ENCODE measurements around the gene PRG2.

The PRG2 gene, protein sequence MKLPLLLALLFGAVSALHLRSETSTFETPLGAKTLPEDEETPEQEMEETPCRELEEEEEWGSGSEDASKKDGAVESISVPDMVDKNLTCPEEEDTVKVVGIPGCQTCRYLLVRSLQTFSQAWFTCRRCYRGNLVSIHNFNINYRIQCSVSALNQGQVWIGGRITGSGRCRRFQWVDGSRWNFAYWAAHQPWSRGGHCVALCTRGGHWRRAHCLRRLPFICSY

DNA sequence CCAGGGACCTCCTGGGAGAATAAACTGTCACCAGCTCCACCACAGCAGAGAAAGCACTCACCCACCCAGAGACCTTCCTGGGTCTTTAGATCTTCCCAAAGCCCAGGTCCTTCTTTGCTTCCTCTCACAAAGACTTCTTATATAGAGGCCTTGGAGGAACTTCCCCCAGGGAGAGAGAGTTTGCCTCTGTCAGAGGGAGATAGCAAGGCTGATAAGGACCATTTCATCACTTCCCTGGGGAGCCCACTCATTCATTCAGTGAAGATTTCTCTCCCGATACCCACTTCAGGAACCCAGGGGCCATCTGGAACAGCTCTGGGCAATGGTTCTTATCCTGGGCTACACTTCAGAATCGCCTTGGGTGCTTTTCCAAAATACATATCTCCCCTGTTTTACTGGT lies at the start of gene PRG2:
Gene PRG2, minus strand, starts transcription at position 116 of the 400 bp plus-strand sequence. CDS start 706 bp downstream, outside the sequence.
- DNase-seq (ENCODE audit: low read depth in 3 of 3) = no peak

DNA sequence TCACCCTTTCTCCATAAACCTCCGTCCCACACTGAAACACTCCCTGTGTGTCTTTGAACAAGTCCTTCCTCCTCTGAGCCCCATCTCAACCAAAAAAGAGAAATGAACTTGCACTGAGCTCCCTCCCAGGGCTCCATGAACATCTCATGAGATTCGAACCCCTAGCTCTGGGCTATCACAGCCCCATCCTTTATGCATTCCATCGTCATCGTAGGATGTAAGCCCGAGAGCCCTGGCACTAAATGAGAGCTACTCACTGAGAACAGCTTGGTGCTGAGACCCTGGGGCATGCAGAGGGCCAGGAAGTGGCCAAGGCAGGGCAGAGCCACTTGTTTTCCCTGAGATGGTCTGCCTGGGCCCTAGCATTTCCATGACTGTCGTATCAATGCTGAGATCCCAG lies 49.3 kb upstream of the PRG2 start:
- no peak for DNase-seq (ENCODE audit: low read depth in 3 of 3)

DNA sequence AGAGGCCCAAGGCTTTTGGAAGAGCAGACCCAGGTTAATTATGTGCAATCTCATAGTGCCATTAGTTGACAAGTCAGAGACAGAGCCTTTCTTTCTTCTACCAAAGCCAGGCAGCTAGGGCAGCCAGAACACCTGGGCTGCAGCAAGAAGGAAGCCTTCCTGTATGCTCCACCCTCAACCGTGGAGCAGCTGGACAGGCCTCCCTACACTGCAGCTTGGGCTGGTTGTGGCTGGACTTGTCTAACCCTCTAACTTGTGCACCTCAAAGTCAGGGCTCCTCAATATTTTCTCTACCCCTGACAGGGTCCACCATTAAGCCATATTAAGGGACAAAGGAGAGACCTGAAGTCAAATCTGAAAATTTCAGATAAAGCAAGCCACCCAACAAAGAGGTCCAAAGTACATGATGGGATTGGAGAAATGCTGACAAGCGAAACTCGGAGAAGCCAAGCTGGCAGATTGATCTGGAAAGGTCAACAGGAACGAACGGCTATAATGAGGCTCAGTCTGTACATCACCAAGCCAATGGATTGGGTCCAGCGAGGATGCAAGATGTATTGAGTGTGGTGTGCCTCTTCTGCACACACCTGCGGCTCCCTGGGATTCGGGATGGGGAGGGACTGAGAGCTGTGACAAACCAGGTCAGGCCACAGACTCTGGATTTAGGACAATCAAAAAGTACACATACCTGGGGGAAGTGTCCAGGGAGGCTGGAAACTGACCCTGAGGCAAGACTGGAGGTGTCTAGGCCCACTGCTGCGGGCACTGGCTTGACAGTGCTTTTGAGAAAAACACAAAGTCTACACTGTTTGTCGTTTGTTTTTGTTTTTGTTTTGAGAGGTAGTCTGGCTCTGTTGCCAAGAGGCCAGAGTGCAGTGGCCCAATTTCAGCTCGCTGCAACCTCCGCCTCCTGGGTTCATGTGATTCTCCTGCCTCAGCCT lies 48.2 kb upstream of the PRG2 start:
- no peak for DNase-seq (ENCODE audit: low read depth in 3 of 3)

DNA sequence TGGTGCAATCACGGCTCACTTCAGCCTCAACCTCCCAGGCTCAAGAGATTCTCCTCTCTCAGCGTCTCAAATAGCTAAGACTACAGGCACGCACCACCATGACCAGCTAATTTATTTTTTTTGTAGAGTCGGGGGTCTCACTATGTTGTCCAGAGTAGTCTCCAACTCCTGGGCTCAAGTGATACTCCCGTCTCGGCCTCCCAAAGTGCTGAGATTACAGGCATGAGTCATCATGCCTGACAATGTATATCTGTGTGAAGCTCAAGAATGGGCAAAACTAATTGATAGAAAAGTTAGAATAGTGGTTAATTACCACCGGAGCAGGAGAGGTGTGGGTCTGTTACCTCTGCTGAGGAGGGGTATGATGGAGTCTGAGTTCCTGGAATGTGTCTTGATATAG lies 45.6 kb upstream of the PRG2 start:
- no peak for DNase-seq (ENCODE audit: low read depth in 3 of 3)

DNA sequence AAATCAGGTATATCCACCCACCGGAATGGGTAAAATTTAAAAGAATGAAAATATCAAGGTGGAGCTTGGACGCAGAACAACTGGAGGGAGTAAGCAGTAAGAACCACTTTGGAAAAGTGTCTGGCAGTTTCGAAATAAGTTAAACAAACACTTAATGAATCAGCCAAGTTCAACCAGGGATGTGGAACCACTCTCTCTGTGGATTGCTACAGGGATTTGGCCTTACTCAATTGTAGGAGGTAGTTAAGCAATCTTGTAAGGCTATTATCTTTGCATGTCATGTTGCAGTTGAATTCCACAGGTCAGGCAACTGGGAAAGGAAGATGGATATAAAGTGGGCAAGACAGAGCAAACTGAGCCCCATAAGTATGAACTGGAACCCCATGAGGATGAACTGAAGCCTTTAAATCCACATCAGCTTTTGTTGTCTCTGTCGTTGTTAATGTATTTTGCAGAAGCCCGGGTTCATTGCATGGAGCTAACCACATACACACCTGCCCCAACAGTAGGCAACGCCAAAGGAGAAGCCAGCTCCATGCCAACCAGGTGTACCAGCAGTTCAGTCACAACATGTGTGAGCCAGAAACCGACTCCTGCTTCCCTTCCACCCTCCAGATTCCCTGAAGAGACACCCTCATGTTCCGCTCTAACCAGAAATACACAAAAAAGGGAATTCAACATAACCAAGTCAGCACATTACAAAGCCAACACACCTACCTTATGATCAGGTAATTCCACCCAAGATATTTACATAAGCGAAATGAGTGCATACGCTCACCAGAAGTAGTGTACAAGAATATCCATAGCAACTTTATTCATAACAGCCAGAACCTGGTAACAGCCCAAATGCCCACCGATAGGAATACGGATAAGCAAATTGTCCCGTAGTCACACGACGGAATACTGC lies 44.4 kb upstream of the PRG2 start:
- no peak for DNase-seq (ENCODE audit: low read depth in 3 of 3)

DNA sequence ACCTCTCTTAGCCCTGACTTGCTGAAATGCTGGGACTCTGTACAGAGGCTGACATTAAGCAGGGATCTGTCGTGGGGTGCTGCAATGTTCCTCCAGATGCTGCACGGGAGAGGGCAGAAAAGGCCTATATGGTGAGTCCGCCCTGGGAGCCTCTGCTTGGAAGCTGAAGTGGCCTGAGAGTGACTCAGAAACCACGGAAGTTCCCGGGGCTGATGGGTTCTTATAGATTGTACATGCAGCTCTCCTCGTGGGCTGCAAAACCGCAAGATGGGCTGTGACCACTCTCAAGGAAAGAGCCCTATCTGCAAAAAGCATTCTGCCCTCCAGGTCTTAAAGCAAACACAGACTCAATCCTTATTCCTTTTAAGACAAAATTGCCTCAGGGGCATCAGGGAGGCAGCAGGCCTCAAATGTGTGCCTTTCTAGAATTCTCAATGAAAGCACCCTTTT lies 42.3 kb upstream of the PRG2 start:
- peak in 1 of 3 donors; percentile 7 for DNase-seq (ENCODE audit: low read depth in 3 of 3)

DNA sequence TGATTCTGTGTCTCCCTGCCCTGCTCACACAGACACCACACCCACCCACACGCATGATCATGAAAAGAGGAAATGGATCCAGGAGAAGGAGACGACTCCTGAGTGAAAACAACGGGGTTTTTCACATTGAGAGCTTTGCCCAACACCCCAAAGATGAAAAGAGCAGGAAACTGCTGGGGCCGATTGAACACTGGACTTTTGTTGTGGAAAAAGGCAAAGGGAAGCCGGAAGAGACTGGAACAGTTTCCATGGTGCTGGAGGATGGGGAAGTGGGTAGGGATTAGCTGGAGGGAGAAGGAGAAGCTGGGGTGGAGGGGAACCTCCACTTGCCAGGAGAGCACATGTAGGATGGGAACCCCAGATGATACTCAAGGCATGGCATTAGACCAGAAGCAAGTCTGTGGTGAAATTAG lies 41.7 kb upstream of the PRG2 start:
- DNase-seq (ENCODE audit: low read depth in 3 of 3) = no peak

DNA sequence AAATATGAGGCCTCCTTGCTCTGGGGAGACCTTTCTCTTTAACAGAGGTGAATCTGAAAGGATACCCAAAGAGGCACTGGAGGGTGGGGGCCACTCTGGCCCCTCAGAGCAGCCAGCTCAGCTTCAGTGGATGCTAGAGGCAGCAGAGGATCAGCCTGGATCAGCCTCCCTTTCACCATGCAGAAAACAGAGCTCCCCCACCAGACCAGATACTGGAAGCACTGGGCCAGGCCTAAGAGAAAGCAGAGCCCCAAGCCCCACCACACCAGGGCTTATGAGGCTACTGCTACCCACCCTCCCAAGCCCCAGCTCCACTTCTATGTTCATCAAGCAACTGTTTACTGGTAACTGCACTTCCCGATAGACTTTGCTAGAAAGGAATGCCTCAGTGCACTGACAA lies 40.5 kb upstream of the PRG2 start:
- DNase-seq (ENCODE audit: low read depth in 3 of 3) = no peak

DNA sequence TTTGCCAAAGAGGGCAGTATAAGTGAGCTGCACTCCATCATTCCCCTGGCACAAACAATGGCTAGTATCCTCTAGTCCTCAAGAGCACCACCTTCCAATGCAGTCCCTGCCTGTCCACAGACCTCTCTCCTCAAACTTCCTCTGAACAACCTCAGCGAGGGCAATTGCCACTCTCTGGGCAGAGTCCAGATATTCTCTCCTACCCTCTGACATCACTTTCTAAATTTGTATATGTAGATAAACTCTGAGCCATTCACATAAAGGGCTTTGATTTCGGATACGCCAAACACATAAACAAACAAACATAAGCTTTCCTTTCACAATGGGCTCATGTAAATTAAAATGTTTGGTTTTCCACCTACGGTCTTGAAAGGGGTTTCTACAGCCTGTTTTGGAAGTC lies 39.5 kb upstream of the PRG2 start:
- no peak for DNase-seq (ENCODE audit: low read depth in 3 of 3)

DNA sequence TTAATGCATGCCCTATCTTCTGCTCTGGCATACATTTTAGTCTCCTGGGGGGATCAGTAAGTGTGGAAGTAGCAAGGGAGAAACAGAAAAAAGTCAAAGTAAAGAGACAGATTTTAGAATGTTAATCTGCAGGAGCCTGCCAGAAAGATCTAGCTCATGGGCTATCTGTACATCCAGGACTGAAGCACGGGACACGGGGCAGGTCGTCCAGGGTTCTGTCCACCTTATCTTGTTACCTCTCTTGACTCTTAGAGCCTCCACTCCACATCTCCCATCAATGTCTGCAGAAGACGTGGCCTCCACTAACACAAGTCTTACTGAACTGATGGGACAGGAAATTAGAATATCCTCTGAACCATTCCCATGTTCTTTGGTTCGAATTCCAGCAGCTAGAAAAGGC lies 38.2 kb upstream of the PRG2 start:
- no peak for DNase-seq (ENCODE audit: low read depth in 3 of 3)

DNA sequence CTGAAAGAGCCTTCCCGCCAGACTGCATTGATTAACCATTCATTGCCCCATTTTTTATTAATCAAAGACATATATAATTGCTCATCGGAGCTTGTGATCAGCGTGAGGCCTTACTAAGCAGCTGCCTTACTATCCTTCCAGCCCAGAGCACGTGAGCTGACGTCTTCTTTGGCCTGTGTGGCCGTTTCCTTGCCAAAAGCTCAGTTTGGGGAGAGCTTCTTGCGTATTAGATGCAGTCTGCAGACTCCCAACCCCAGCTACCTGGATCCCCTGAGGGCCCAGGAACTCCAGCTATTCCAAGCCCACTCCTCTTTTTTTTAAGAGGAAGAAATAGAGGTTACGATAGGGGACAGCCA lies 37.3 kb upstream of the PRG2 start:
- DNase-seq (ENCODE audit: low read depth in 3 of 3) = no peak

DNA sequence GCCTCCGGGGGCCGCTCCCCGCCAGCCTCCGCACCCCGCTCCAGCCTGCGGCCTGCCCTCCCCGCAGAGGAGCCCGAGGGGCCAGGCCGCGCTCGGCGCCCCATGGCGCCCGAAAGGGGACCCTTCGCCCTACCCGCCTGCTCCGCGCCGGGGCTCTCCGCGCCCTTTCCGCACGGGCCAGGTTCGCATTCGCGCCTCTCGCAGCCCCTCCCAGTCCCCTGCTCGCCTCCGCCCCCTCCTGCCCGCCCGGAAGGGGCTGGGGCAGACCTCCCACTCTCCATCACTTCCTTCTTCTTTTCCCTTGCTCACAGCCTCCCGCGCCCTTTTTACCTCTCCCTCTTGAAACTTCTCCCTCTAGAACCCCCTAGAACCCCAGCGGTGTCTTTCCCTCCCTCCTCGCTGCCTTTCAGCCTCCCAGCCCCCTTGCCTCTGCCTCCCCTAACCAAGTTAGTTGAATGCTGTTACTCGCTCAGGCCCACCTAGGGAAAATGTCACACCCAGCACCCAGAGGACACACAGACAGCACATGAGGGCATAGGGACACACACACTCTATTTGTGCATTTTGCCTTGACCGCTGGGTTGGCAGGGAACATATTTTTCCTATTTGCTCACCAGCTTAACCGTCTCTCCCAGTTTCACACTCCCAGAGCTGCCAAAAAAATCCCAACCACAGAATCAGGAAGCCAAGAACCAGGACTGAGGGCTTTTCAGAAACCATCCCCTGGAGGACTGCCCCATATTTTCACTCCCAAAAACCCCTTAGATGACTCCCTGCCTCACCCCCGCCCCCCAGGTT lies 36.7 kb upstream of the PRG2 start, which contains the start of gene SLC43A3:
Gene SLC43A3, minus strand, starts transcription at position 193 of the 798 bp plus-strand sequence. CDS start 949 bp downstream, outside the sequence.
- DNase-seq (ENCODE audit: low read depth in 3 of 3) = peak; percentile 64 to 85 (median 72)

DNA sequence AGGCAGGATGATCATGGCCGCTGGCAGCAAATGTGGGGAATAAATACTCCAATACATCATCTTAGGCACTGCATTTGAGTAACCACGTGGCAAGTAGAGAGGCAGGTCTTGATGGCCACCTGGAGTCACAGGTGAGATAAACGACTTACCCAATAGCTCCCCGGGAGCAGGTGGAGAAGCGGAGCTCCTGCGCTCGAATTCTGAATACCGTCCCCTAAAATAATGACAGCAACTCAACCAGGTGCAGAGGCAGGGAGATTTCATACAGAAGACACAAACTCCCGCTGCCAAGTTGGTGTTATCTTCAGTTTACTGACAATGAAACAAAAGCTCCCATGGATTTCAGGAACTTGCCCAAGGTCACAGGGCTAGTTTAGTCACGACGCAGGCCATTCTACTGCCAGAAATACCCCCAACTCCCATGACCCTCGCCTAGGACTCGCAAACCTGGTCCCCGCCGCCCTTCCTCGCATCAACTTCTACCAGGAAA lies 36.0 kb upstream of the PRG2 start:
- no peak for DNase-seq (ENCODE audit: low read depth in 3 of 3)

DNA sequence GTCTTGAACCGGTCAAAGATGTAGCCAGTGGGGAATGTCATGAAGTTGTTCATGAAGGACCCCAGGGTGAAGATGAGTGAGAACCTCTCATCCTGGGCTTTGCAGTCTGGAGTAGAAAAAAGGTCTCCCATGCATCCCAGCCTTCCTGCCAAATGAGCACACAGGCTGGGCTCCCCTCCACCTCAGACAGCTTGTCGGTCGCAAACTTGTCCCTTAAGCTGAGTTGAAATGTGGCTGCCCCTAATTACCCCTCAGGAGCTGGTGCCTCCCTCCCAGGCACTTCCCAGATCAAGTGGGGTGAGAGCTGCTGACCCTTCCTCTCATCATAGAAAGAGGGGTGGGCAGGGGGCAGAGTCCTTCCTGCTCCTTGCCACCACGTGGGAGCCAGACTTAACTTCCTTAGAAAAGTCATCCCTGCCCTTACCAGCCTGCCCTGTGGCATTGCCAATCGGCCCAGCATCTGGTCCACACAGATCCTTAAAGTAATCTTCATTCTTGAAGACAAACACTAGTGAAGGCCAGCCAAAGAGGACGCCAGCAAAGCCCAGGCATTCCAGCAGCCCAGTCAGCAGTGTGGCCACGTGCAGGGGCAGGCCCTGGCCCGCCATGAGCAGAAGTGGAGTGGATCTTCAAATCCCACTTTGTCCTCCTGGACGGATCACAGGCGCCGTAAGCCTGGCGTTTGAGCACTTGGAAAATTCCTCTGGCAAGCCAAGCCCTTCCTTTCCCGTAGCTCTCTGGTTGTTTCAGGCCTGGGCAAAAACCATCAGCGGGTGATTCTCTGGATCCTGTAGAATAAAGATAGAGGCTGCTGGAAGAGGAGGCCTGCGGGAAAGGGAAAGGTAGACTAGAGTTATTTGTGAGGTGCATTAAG lies 35.4 kb upstream of the PRG2 start:
- DNase-seq (ENCODE audit: low read depth in 3 of 3) = no peak

DNA sequence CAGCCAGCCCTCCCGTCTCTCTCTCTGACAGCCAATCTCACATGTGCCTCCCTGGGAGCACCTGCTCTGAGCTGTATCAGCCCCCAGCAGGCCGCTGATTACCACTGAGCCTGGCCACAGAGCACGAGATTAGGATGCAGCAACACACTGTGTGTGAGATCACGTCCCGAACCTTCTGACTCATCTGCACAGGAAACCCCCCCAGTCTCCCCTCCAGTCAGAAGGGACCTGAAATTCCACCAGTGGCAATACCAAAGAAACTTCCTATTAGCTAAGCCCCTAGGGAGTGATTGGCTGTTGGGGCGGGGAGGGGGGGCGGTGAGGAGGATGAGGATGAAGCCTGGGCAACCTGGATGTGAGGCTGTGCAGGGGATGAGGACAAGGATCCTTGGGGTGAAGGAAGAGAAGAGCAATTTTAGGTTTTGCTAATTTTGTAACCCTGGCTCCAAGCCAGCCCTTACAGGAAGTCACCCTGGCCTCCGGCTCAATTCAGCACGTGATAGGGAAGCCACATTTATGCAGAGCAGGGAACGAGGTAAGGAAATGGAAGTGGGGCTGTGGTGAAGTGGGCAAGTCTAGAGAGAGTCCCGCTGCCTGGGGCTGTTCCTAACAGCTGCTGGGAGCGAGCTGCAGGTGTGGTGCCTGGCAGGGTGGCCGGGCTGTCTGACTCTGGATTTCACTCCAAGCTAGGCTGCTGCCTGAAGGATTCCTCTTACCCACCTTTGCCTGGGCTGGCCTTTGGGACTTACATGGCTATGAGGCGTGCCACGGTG lies 34.5 kb upstream of the PRG2 start:
- peak; percentile 79 to 91 (median 81) for DNase-seq (ENCODE audit: low read depth in 3 of 3)

DNA sequence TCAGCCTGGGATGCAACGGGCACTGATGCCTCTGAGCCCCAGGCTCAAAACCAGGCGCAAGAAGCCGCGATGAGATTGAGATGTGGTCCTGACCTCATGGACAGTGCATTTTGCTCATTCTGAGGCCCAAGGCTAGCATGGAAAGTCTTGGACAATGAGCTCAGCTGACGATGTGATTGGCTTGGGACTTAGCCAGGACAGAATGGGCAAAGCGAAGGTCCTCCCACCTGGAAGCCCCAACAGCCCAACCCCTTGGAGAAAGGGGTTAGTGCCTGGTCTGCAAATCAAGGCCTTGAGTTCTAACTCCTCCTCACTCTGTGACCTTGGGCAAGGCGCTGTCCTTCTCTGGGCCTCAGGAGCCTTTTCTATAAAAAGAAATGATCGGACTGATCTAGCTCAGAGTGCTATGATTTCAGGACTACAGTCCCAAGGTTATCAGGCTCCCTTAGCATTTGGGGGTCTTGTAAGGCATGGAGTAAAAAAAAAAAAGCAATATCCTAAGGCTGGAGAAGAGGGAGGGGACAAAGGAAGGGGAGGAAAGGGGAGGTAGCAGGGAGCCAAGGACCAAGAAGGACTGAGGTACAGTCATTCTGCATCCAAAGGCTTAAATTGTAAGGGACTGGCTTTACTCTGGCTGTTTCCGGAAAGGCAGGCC lies 33.8 kb upstream of the PRG2 start:
- DNase-seq (ENCODE audit: low read depth in 3 of 3) = no peak

DNA sequence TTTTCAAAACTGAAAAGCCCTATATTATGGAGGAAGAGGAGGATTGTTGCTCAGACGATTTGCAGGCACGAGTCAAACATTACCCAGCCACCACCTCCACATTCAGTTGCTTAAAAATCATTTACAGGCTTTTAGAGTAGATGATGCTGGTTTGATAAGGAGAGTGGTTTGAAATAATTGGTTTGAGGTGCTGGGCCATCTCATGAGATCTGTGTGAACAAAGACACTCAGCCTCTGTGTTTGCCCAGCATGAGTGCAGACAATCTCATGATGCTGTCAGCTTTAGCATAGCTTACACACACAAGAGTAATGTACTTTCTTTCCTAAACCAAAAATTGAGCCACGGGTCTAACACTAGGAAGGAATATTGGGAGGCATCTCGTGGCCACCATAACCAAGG lies 32.2 kb upstream of the PRG2 start:
- DNase-seq (ENCODE audit: low read depth in 3 of 3) = no peak

DNA sequence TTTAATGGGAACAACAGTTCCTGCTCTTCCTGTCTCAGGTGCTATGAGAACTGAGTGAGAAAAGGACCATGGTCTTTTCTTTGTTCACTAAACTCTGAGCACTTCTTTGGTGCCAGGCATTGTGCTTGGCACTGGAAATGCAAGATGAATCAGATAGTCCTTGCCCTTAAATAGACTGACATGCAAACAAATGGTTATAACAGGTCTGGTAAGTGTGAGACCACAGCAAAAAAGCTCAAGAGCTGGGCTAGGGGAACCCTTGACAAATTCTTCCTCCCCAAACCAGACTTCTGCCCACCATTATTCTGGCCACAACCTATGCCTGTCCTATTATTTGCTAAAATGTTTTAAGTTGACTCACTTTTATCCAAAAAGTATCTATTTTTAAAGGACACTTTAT lies 31.4 kb upstream of the PRG2 start:
- no peak for DNase-seq (ENCODE audit: low read depth in 3 of 3)

DNA sequence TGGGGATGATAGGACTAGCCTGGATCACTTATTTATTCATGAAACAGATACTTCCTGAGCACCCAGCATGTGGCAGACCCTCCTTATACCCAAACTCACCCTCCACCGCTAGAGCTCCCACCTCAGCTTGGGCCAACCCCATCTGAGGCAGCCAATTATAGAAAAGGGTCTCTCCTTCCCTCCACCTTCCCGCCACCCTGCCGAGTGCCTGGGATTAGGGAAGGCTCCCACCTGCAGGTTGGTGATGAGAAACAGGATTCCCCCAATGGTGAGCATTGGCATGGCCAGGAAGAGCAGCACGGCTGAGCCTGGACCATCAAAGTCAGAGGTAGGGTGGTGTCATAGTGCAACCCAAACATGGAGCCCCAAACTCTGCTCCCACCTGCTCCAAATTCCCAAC lies 30.6 kb upstream of the PRG2 start:
- no peak for DNase-seq (ENCODE audit: low read depth in 3 of 3)
